NCI-H524 treated with DMSO at 0.1 percent for 48 hours (cell line): Measurements from ENCODE around the gene HDGFL3.

ENCODE experiments used
- DNase-seq: peaks from one replicate; lab custom pipeline; 2025; lab: John Stamatoyannopoulos, UW

HDGFL3 gene

GRCh38 chr15:83127547-83128150 lies 80.0 kb downstream of the HDGFL3 start:
- no peak for DNase-seq

- DNase-seq, result no peak
Measured at GRCh38 chr15:83123529-83123928, 84.1 kb downstream of the HDGFL3 start.

GRCh38 chr15:83119968-83120581 lies 87.5 kb downstream of the HDGFL3 start:
- no peak for DNase-seq

GRCh38 chr15:83118968-83119367 lies 88.7 kb downstream of the HDGFL3 start:
- no peak for DNase-seq

GRCh38 chr15:83118291-83118827 lies 89.3 kb downstream of the HDGFL3 start:
- DNase-seq, result no peak

- no peak for DNase-seq
Measured at GRCh38 chr15:83115831-83116565, 91.6 kb downstream of the HDGFL3 start.

- DNase-seq, result no peak
Measured at GRCh38 chr15:83115410-83115809, 92.2 kb downstream of the HDGFL3 start.

GRCh38 chr15:83114856-83115255 lies 92.8 kb downstream of the HDGFL3 start:
- no peak for DNase-seq

- DNase-seq, result no peak
Measured at GRCh38 chr15:83113881-83114674, 93.5 kb downstream of the HDGFL3 start.

GRCh38 chr15:83112956-83113299 lies 94.7 kb downstream of the HDGFL3 start:
- DNase-seq, result no peak

GRCh38 chr15:83112233-83112955 lies 95.2 kb downstream of the HDGFL3 start:
- no peak for DNase-seq

- no peak for DNase-seq
Measured at GRCh38 chr15:83111149-83111548, 96.5 kb downstream of the HDGFL3 start.

- DNase-seq, result no peak
Measured at GRCh38 chr15:83110381-83110780, 97.2 kb downstream of the HDGFL3 start.

- DNase-seq, result no peak
Measured at GRCh38 chr15:83109532-83109931, 98.1 kb downstream of the HDGFL3 start.

GRCh38 chr15:83108266-83109219 lies 99.1 kb downstream of the HDGFL3 start:
- no peak for DNase-seq

- DNase-seq, result no peak
Measured at GRCh38 chr15:83107841-83108181, 99.8 kb downstream of the HDGFL3 start.

GRCh38 chr15:83106994-83107840 lies 100.4 kb downstream of the HDGFL3 start, which contains the start of gene TM6SF1:
TSS of gene TM6SF1 (plus strand) at chr15:83107645. CDS start at chr15:83107681, 36 bp downstream.
- no peak for DNase-seq

GRCh38 chr15:83105440-83105839 lies 102.2 kb downstream of the HDGFL3 start:
- no peak for DNase-seq

GRCh38 chr15:83104141-83104540 lies 103.5 kb downstream of the HDGFL3 start:
- DNase-seq, result no peak

GRCh38 chr15:83102346-83102745 lies 105.3 kb downstream of the HDGFL3 start:
- no peak for DNase-seq
